Measurements from ENCODE around the gene BCR. TPM values are rescaled to one million over a fixed set of nuclear protein-coding genes. Genes with fewer than 3 reads are reported as not detected.

The BCR gene
- total and polyA plus RNA-seq, 2 donors (not counting 1 experiment from before 2014, with no cell fraction given), result 15.7 to 66.6 TPM

DNA sequence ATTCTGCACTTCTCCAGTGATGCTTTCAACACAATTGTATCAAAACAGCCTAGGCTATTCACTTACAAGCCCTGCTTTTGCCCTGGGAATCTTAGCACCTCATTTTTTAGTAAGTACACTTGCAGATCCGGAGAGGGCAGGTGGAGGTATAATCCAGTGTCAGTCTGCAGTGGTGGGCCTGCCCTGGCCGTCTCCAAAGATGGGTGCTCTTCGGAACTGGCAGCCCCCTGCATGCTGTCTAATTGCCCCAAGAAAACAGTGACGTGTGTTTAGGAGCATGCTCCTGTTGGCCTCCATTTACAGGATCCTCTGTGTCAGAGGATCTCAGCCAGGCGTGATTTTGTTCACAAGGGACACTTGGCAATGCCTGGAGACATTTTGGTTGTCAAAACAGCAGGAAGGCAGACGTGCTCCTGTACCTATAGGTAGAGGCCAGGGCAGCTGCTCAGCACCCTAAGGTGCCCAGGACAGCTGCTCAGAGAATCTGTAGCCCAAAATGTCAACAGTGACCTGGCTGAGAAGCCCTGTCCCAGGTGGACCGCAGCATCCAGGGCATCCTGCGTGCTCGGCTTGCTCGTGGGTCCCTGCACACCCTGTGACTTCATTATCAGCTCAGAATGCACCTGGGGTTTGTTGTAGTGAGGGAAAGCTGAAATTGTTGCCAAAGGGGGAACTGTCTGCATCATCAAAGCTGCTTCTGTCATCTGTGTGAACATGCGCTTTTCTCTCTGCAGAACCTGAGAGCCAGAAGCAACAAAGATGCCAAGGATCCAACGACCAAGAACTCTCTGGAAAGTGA, 90.7 kb downstream of the BCR start:
- Histone ChIP-seq H2AFZ (ENCODE audit: low read length) (no peak overlapping the region), H3K4me3 (replicated peaks in 1 of 4; ENCODE audit: control extremely low read depth in 1 of 4, insufficient read depth in 1 of 4, low read depth in 3 of 4, low read length in 4 of 4) (no peak overlapping the region), H3K27ac (ENCODE audit: insufficient read depth, low read length) (no peak overlapping the region), H3K4me1 (ENCODE audit: control insufficient read depth, extremely low read depth, insufficient read depth, low read length) (no peaks in the 10 kb centered on the region), H3K9ac (ENCODE audit: insufficient read depth, low read length) (no peak overlapping the region), H4K20me1 (ENCODE audit: control insufficient read depth, extremely low read depth, insufficient read depth, low read length) (no peaks in the 10 kb centered on the region), H3K79me2 (ENCODE audit: control insufficient read depth, insufficient read depth, low read length) (no peaks in the 10 kb centered on the region), H3K36me3 (ENCODE audit: control insufficient read depth, insufficient read depth, low read length) (peaks cover 14% of the 10 kb centered on the region), H3K4me2 (ENCODE audit: extremely low read depth, insufficient read depth, low read length) (no peak overlapping the region), H3K27me3 (ENCODE audit: control insufficient read depth, insufficient read depth, low read length) (no peaks in the 10 kb centered on the region), H3K9me3 (ENCODE audit: control insufficient read depth, insufficient read depth, low read depth, low read length) (no peaks in the 10 kb centered on the region)
- TF ChIP-seq EZH2 (IDR thresholded peaks at IDR 0.05; ENCODE audit: low read length, missing control alignments), result no peak
- TF ChIP-seq CTCF (conservative IDR thresholded peaks at IDR 0.05 in 1 of 2, IDR thresholded peaks at IDR 0.05 in 1 of 2; ENCODE audit: low read depth in 1 of 2, low read length in 2 of 2), result no peak
- no peak for DNase-seq (ENCODE audit: low read depth in 2 of 2)

GRCh38 chr22:23271597-23271908, 91.2 kb downstream of the BCR start:
- no peak for DNase-seq (ENCODE audit: low read depth in 2 of 2)
- Histone ChIP-seq H3K4me1 (ENCODE audit: control insufficient read depth, extremely low read depth, insufficient read depth, low read length) (no peaks in the 10 kb centered on the region), H3K9me3 (ENCODE audit: control insufficient read depth, insufficient read depth, low read depth, low read length) (no peaks in the 10 kb centered on the region), H2AFZ (ENCODE audit: low read length) (no peak overlapping the region), H3K4me3 (replicated peaks in 1 of 4; ENCODE audit: control extremely low read depth in 1 of 4, insufficient read depth in 1 of 4, low read depth in 3 of 4, low read length in 4 of 4) (no peak overlapping the region), H3K4me2 (ENCODE audit: extremely low read depth, insufficient read depth, low read length) (no peak overlapping the region), H3K79me2 (ENCODE audit: control insufficient read depth, insufficient read depth, low read length) (no peaks in the 10 kb centered on the region), H3K36me3 (ENCODE audit: control insufficient read depth, insufficient read depth, low read length) (peaks cover 14% of the 10 kb centered on the region), H4K20me1 (ENCODE audit: control insufficient read depth, extremely low read depth, insufficient read depth, low read length) (no peaks in the 10 kb centered on the region), H3K9ac (ENCODE audit: insufficient read depth, low read length) (no peak overlapping the region), H3K27ac (ENCODE audit: insufficient read depth, low read length) (no peak overlapping the region), H3K27me3 (ENCODE audit: control insufficient read depth, insufficient read depth, low read length) (no peaks in the 10 kb centered on the region)
- TF ChIP-seq EZH2 (IDR thresholded peaks at IDR 0.05; ENCODE audit: low read length, missing control alignments) (no peak), CTCF (conservative IDR thresholded peaks at IDR 0.05 in 1 of 2, IDR thresholded peaks at IDR 0.05 in 1 of 2; ENCODE audit: low read depth in 1 of 2, low read length in 2 of 2) (no peak)

DNA sequence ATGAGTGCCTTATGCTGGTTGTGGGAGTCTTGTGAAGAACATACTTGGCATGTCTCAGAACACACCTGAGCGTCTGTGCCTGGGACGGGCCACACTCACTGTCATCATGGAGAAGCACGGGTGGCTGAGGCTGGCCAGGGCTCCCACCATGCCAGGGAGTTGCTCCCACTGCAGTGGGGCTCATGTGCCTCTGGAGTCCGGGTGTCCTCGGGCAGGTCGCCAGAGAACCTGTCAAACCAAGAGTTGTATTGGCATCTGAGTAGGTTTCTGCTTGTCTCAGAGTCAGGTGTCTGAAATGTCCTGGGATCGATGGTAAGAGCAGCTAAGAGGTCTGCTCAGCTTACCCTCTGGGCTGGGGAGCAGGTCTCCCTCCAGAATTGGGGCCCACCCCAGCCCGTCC, 92.1 kb downstream of the BCR start:
- H3K4me1 ChIP-seq (ENCODE audit: control insufficient read depth, extremely low read depth, insufficient read depth, low read length), result no peaks in the 10 kb centered on the region
- H3K79me2 ChIP-seq (ENCODE audit: control insufficient read depth, insufficient read depth, low read length), result no peaks in the 10 kb centered on the region
- H3K27ac ChIP-seq (ENCODE audit: insufficient read depth, low read length), result no peak overlapping the region
- no peak overlapping the region for H2AFZ ChIP-seq (ENCODE audit: low read length)
- TF ChIP-seq CTCF (conservative IDR thresholded peaks at IDR 0.05 in 1 of 2, IDR thresholded peaks at IDR 0.05 in 1 of 2; ENCODE audit: low read depth in 1 of 2, low read length in 2 of 2), result no peak
- H3K4me2 ChIP-seq (ENCODE audit: extremely low read depth, insufficient read depth, low read length), result no peak overlapping the region
- no peak overlapping the region for H3K4me3 ChIP-seq (replicated peaks in 1 of 4; ENCODE audit: control extremely low read depth in 1 of 4, insufficient read depth in 1 of 4, low read depth in 3 of 4, low read length in 4 of 4)
- H3K9ac ChIP-seq (ENCODE audit: insufficient read depth, low read length), result no peak overlapping the region
- no peaks in the 10 kb centered on the region for H3K27me3 ChIP-seq (ENCODE audit: control insufficient read depth, insufficient read depth, low read length)
- no peak for DNase-seq (ENCODE audit: low read depth in 2 of 2)
- H3K36me3 ChIP-seq (ENCODE audit: control insufficient read depth, insufficient read depth, low read length), result peaks cover 12% of the 10 kb centered on the region
- no peaks in the 10 kb centered on the region for H4K20me1 ChIP-seq (ENCODE audit: control insufficient read depth, extremely low read depth, insufficient read depth, low read length)
- no peaks in the 10 kb centered on the region for H3K9me3 ChIP-seq (ENCODE audit: control insufficient read depth, insufficient read depth, low read depth, low read length)
